HG02623 (cell line): ENCODE results near the gene DEK.
A peak's percentile ranks its signal among the peaks of the same experiment; 100 is the strongest.

Source experiments
- ATAC-seq: cut with Tn5 transposase; IDR thresholded peaks from one replicate; pipeline ENCODE4 v1.9.1; 2021; ENCODE audit warnings: moderate library complexity; ENCODE audit not compliant: unreplicated experiment

Gene DEK

DNA sequence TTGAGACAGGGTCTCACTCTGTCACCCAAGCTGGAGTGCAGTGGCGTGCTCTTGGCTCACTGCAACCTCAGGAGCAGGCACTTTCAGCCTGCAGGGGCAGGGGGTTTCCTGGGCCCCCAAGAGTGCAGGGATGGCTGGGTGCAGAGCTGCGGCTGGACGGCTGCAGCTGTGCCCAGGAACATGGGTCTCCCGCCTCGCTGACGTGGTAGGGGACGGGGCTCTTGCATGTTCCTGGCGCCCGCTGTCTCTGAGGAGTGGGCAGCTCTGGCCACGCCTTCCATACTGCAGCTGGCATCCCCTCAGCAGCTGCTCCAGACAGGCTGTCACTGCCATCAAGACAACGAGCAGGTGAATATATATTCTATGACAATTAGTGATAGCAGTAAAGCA, 2.2 kb upstream of the DEK start:
- ATAC-seq = no peak

DNA sequence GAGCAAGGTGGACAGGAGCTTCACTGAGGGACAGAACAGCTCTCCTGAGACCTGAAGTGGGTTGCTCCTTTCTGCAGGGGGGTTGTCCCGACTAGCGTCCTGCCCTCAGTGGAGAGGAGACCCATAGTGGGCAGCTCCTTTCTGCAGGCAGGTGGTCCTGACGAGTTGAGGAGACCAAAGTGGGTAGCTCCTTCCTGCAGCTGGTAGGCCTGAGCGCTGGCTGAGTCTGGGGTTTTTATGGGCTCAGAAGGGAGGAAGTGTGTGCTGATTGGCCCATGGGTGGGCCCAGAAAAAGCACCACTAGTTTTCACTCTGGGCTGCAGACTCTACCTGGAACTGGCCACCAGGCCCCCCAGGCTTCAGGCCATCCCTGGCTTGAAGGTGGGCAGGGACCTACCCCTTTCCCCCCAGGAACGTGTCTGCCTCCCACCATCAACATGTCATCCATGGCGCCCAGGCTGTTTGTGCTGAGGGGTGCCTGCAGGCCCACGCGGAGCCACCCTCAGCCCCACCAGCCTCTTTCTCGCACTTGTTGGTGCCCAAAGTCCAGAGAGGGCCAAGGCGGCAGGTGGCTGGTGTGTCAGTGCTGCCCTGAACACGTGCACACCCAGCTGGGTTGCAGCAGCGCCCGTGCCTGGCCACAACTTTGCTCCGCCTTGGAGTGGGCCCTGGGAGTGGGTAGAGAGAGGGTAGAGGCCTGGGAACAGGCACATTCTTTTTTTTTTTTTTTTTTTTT, 1.6 kb upstream of the DEK start:
- ATAC-seq = no peak

DNA sequence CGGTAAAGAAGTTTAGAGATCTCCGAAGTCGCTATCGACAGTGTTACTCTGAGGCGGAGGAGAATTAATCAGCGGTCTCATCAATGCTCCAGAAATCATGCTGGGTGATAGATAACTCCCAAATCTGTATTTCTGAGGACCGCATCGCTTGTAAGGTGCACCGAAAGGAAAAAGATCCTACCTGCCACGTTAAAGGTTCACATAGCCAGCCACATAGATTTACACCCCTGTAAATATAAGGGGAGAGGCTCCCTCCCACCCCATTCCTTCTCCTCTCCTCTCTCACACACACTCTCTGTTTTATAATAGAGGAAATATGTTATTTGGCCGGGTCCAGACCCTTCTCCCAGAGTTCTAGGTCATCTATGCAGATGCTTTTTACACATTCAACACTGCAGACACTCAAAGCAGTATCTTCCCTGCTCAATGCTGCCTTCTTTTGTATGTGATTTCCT, 620 bp upstream of the DEK start:
- no peak for ATAC-seq

DNA sequence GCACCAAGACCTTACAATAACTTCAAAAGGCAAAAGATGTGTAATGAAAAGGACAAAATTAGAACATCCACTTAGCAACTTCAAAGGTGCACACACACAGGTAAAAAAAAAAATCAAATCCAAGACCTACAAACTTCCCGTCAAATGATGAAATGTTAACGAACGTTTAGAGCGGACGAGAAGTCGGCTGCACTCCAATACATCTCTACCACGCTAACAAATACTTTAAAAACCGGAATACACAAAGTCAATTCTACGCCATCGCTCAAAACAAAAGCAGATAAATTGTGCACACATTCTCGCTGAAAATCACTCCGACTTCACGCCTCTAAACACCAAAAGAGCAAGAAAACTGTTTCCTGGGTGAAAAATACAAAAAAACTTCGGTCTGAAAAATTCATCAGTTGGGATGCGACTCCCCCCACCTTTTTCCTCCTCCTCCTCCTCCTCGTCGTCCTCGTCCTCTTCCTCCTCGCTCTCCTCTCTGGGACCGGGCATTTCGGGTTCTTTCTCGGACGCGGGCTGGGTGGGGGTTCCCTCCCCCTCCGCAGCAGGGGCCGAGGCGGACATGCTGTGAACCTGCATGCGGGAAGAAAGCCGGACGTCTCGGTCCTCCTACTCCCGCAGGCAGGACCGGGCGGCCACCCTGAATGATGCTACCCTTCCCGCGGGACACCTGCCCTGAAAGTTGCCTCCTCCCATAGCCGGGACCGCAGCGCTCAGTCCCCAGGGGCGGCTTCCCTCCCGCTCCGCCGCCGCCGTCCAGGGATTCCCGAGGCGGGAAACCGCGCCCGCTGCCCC, 712 bp downstream of the DEK start:
- ATAC-seq = no peak

DNA sequence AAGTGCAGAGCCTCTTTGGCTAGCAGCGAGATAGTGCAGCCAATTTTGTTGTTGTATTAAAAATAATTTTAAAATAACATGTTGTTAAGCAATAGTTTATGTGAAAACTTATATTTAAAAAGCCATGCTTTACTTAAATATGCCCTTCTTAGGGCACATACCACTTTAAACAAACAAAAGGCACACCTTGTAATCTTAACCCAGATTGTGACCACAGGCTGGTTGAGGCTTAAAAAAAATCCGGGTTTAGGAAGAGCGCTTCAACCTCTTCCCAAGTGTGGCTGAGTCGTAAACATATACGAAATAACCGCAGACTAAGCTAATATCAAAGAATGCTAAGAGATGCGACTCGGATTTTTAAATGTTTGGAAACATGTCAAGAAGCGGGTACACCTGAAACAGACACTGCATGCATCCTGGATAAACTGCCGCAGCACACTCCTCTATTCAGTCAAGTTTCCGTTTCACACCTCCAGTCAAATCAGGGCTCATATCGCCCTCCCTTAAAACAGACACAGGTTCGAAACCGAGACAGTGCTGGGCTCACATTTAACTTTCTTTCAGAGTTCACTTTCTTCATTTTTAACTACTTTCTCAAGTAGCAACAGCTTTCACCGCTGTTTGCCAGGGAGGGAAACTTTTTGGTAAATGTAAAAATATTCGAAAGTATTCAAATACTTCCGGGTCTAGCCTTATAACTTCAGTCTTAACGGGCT, 1.5 kb downstream of the DEK start:
- peak; percentile 49 for ATAC-seq

DNA sequence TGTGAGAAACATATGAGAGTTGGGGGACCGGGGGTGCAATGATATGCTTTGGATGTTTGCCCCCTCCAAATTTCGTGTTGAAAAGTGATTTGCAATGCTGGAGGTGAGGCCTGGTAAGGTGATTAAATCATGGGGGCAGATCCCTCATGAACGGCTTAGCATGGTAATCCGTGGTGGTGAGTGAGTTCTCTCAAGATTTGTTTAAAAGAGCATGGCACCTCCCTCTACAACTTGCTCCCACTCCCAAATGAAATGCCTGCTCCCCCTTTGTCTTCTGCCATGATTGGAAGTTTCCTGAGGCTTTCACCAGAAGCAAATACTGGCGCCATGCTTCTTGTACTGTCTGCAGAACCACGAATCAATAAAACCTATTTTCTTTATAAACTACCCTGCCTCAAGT, 2.5 kb downstream of the DEK start:
- no peak for ATAC-seq

DNA sequence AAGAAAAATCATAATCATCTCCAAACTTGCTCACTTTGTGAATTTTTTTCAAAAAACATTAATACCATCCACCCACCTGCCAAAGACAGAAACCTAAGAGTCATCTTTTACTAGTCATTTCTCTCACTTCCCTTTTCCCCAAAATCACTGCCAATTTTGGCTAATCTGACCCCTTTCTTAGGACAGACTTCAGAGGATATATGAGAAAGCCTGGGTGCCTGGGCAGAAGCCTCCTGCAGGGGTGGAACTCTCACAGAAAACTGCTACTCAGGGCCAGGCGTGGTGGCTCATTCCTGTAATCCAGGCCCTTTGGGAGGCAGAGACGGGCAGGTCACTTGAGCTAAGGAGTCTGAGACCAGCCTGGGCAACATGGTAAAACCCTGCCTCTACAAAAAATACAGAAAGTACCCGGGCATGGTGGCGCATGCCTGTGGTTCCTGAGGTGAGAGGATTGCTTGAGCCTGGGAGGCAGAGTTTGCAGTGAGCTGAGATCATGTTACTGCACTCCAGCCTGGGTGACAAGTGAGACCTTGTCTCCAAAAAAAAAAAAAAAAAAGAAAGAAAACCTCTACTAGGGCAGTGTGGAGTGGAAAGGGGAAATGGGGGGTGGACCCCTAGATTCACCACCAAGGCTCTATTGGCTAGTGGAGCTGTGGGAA, 3.8 kb downstream of the DEK start:
- peak; percentile 37 for ATAC-seq

DNA sequence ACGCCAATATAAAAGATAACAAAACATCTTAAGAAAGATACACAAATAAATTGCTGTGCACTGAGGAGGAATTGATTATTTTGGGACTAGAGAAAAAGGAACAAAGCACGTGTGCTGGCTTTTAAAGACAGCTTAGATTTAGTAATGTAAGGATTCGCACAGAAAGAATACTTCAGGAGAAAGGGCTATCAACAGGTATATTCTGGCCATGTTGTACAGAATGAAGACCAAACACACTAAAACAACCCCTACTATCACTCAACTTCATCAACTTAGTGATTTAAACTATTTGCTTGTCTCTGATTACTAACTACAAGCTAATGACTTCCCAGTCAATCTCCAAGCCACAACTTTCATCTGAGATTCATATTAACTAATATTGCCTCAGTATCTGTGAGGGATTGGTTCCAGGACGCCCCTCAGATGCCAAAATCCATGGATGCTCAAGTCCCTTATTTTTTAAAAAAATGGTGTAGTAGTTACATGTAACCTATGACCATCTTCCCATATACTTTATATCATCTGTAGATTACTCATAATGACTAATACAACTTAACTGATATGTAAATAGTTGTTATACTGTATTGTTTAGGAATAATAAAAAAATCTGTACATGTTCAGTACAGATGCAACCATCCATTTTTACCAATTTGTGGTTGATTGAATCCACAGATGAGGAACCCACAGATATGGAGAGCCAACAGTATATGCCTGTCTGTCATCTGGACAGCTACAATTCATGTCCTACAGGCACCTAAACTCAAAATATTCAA, 4.5 kb downstream of the DEK start:
- ATAC-seq = no peak

DNA sequence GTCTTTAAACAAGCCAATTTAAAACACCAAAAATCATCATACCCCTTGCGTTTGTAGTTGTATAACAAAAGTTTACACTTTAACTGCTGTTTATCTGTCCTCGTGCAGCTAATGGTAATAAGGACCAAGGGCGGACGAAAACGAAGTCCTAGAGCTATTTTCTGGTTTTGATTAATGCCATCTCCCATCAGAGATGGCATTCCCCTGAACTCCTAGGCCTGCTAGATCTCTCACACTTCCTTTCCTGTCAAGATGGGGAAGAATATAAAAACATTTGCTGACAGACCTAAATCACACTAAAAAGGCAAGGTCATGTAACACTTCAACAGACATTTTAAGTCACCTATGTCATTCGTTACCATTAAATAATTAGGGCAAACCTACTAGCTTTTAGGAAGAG, 9.5 kb downstream of the DEK start:
- no peak for ATAC-seq

DNA sequence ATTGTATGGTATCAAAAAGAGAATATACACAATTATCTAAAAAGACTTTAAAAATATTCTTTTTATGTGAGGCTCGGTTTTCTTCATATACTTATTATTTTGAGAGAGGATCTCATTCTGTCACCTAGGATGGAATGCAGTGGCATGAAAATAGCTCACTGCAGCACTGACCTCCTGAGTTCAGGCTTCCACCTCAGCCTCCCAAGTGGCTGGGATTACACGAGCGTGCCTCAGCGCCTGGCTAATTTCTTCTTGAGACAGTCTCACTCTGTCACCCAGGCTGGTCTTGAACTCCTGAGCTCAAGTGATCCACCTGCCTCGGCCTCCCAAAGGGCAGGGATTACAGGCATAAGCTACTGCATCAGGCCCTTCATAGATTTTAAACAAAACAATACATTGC, 10.7 kb downstream of the DEK start:
- ATAC-seq = no peak

DNA sequence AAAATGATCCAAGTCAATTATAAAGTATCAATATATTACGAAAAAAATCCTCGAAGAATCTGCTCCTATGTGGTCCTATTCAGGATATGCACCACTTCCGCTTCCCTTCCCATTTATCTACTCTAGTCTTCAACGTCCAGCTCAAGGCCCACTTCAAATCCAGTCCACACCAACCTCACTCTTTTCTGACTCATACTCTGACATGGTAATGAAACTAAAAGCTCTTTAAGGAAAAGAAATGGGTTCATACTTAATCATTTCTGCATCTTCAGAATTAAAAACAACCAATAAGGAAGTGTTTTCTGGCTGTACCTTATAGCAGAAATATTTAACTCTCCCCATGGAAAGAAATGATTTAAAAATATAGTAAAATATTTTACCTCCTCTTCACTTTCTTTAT, 15.1 kb downstream of the DEK start:
- ATAC-seq = no peak

DNA sequence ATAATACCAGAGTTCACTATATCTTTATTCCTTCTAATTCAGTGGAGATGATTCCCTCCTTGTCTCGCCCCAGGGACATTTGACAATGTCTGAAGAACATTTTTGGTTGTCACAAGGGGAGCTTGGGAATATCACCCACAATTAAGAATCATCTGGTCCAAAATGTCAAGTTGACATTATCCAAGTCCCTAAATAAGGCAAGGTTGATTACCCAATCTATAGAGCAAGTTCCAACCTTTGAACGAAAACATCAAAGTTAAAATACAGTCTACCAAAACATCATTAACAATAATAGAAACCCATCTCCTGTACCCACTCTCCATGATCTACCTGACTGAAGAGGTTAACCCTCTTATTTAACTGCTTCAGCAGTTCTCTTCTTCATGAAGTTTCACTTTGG, 15.6 kb downstream of the DEK start:
- ATAC-seq = no peak

DNA sequence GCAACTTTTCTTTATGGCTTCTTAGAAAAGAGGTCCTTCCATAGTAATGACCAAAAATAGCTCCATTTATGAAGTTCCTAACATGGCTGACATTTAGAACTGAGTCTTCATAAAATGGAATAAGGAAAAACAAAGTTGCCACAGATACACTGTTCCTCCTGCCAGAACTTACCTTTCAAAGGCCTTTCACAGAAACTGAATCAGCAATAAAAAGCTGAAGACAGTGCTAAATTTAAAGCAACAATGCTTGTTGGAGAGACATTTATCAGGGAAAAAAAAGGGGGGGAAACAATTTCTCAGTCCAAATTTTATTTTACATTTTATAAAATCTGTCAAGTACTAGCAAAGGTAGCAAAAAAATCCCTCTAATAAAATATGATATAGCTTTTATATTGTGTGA, 17.3 kb downstream of the DEK start:
- no peak for ATAC-seq

DNA sequence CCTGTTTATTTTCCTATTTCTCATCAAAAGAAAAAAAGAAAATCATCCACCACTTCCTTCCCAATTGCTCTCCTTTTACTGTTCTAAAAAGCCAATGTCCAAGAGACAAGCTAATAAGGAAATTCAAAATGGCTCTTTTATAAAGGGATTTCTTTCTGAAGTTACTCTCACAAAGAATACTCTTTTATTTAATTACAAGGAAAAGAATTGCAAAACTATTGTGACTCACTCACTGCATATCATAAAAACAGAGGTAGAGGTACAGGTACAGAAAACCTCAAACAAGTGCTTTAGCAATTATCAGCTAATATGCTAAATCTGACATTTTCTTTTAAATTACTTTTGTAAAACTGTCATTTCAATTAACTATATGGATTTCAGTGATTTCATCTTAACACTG, 18.1 kb downstream of the DEK start:
- no peak for ATAC-seq

DNA sequence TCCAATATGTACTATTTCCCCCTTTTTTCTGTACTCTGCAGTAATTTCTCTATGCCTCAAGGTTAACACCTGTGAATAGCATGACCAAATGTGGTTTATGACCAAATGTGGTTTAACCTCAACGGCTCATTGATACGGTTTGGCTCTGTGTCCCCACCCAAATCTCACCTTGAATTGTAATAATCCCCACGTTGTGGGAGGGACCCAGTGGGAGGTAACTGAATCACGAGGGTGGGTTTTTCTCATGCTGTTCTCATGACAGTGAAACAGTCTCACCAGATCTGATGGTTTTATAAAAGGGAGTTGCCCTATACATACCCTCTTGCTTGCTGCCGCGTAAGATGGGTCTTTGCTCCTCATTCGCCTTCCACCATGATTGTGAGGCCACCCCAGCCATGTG, 18.7 kb downstream of the DEK start:
- no peak for ATAC-seq

DNA sequence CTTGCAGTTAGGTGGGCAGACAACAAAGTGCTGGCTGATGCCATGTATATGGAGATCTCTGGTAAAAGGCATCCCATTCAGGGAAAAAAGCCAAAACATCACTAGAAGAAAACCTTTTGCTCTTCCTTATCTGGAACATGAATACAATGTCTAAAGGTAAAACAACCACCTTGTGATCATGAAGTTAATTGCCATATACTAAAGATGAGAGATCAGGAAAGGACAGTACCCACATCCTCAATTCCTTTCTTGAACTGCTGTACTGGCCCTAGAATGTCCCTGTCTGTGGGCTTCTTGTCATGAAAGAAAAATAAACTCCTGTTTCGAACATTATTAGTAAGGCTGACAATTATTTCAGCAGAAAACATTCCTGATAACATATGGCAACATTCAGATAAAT, 19.3 kb downstream of the DEK start:
- no peak for ATAC-seq

DNA sequence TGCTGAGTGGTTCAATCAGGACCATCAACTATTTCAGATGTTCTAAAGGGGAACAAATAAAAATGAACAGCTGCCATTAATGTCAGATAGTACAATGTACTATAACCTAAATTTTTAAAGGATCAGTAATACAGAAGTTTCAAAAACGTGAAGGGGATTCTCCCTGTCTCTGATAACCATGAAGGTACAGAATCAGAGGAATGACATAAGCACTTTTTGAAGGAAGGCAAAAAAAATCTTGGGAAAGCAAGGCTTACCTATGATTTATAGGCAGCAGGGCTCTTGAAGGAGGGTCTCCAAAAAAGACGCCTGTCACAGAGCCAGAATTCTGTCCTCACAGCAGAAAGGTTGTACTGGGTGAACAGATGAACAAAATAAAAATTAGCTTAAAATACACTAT, 20.1 kb downstream of the DEK start:
- ATAC-seq = no peak

DNA sequence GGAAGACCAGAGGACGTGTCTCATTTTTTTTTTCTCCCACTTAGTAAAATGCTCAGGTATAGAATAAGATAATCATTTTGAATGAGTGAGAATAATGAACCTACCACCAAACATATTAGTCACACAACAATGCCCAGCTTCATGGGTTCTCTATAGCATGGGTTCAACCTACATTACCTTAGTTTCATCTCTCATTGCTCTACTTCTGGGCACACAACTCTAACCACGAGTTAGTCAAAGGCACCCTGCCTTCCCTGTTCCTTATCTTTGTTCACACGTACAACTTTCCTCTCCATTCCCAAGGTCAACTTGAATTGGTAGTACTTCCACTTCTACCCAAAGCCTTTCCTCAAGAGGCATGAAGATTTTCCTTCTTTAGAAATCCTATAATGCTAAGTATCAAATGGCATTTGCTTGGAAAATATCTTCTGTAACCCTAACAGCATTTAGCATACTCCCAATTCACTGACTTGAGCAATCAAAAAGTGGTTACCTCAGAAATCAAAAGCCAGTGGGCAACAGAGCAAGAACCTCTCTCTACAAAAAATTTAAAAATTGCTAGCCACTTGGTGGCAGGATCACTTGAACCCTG, 20.9 kb downstream of the DEK start:
- ATAC-seq = no peak

DNA sequence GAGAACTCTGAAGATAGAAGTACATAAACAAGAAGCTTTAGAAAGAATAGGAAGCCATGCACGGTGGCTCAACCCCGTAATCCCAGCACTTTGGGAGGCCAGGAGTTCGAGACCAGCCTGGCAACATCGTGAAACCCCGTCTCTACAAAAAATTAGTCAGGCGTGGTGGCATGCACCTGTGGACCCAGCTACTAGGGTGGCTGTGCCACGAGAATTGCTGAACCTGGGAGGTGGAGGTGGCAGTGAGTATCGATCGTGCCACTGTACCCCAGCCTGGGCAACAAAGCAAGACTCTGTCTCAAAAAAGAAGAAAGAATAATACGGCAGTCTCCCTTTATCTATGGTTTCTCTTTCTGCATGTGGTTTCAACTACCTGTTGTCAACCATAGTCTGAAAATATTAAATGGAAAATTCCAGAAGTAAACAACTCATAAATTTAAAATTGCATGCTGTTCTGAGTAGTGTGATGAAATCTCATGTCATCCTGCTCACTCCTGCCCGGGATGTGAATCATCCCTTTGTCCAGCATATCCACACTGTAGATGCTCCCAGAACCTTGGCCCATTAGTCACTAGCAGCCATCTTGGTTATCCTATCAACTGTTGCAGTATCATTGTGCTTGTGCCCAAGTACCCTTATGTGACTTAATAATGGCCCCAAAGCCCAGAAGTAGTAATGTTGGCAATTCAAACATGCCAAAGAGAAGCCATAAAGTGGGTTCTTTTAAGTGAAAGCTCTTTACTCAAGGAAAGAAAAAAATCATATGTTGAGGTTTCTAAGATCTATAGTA, 22.1 kb downstream of the DEK start:
- ATAC-seq = no peak
